IMR-90 (cell line): ENCODE measurements around the gene TTC27.

Experiments
- CEBPB ChIP-seq: IDR thresholded peaks from 2 replicates; pipeline ENCODE4 v1.6.1; 2012; ENCODE audit warnings: low read depth, low read length, improper control_type of control experiment
- CTCF ChIP-seq: conservative IDR thresholded peaks from 2 replicates; pipeline ENCODE4 v1.5.1; 2012; ENCODE audit warnings: mild to moderate bottlenecking, low read depth, low read length, improper control_type of control experiment
- MXI1 ChIP-seq: IDR thresholded peaks from 2 replicates; pipeline ENCODE4 v1.6.1; 2012; ENCODE audit warnings: low read depth, mild to moderate bottlenecking, low read length, moderate library complexity, borderline replicate concordance
- POLR2A ChIP-seq: IDR thresholded peaks from 2 replicates; pipeline ENCODE4 v1.6.1; 2012; ENCODE audit warnings: mild to moderate bottlenecking, low read depth, low read length

GRCh38 chr2:32715391-32715841 lies 87.6 kb downstream of the TTC27 start:
- no peak for TF ChIP-seq CTCF
- TF ChIP-seq POLR2A, result no peak
- TF ChIP-seq MXI1, result no peak
- TF ChIP-seq CEBPB, result no peak
